Measurements from ENCODE around the gene TNN.

The TNN gene

GRCh38 chr1:175054736-175055135 is 12.9 kb upstream of the TNN start:
- in situ Hi-C loops (cut with HindIII; ENCODE audit: low pct_ligation_motif_present, low pct_unique_long_range_greater_than_20kb, low sequenced_read_pairs) = no loop called here
- DNase-seq = no peak

- in situ Hi-C loops (cut with HindIII; ENCODE audit: low pct_ligation_motif_present, low pct_unique_long_range_greater_than_20kb, low sequenced_read_pairs) = no loop called here
- DNase-seq = no peak
Observed at GRCh38 chr1:175062339-175062738, 5.3 kb upstream of the TNN start.

- no peak for DNase-seq
- in situ Hi-C loops (cut with HindIII; ENCODE audit: low pct_ligation_motif_present, low pct_unique_long_range_greater_than_20kb, low sequenced_read_pairs) = no loop called here
Observed at GRCh38 chr1:175062858-175063257, 4.8 kb upstream of the TNN start.

GRCh38 chr1:175070818-175071217 is 3.2 kb downstream of the TNN start:
- in situ Hi-C loops (cut with HindIII; ENCODE audit: low pct_ligation_motif_present, low pct_unique_long_range_greater_than_20kb, low sequenced_read_pairs) = no loop called here

GRCh38 chr1:175071276-175071943 is 3.8 kb downstream of the TNN start:
- DNase-seq = no peak
- in situ Hi-C loops (cut with HindIII; ENCODE audit: low pct_ligation_motif_present, low pct_unique_long_range_greater_than_20kb, low sequenced_read_pairs) = no loop called here

More at GRCh38 chr1:175070818-175071217, 3.2 kb downstream of the TNN start:
- DNase-seq = no peak

GRCh38 chr1:175072099-175072951 is 4.7 kb downstream of the TNN start:
- in situ Hi-C loops (cut with HindIII; ENCODE audit: low pct_ligation_motif_present, low pct_unique_long_range_greater_than_20kb, low sequenced_read_pairs) = no loop called here
- no peak for DNase-seq

GRCh38 chr1:175073061-175073460 is 5.4 kb downstream of the TNN start:
- DNase-seq = no peak
- in situ Hi-C loops (cut with HindIII; ENCODE audit: low pct_ligation_motif_present, low pct_unique_long_range_greater_than_20kb, low sequenced_read_pairs) = no loop called here

- in situ Hi-C loops (cut with HindIII; ENCODE audit: low pct_ligation_motif_present, low pct_unique_long_range_greater_than_20kb, low sequenced_read_pairs) = no loop called here
- DNase-seq = no peak
Observed at GRCh38 chr1:175073633-175074032, 6.0 kb downstream of the TNN start.

GRCh38 chr1:175075572-175076568 is 8.2 kb downstream of the TNN start:
- no peak for DNase-seq
- in situ Hi-C loops (cut with HindIII; ENCODE audit: low pct_ligation_motif_present, low pct_unique_long_range_greater_than_20kb, low sequenced_read_pairs) = no loop called here

GRCh38 chr1:175077356-175078030 is 9.9 kb downstream of the TNN start:
- no peak for DNase-seq
- in situ Hi-C loops (cut with HindIII; ENCODE audit: low pct_ligation_motif_present, low pct_unique_long_range_greater_than_20kb, low sequenced_read_pairs) = no loop called here

GRCh38 chr1:175078629-175079028 is 11.0 kb downstream of the TNN start:
- no peak for DNase-seq
- in situ Hi-C loops (cut with HindIII; ENCODE audit: low pct_ligation_motif_present, low pct_unique_long_range_greater_than_20kb, low sequenced_read_pairs) = no loop called here

GRCh38 chr1:175079338-175079737 is 11.7 kb downstream of the TNN start:
- in situ Hi-C loops (cut with HindIII; ENCODE audit: low pct_ligation_motif_present, low pct_unique_long_range_greater_than_20kb, low sequenced_read_pairs) = no loop called here
- no peak for DNase-seq

- in situ Hi-C loops (cut with HindIII; ENCODE audit: low pct_ligation_motif_present, low pct_unique_long_range_greater_than_20kb, low sequenced_read_pairs) = no loop called here
Observed at GRCh38 chr1:175080030-175080429, 12.4 kb downstream of the TNN start.

GRCh38 chr1:175081983-175082382 is 14.3 kb downstream of the TNN start:
- no peak for DNase-seq
- in situ Hi-C loops (cut with HindIII; ENCODE audit: low pct_ligation_motif_present, low pct_unique_long_range_greater_than_20kb, low sequenced_read_pairs) = no loop called here

More at GRCh38 chr1:175080030-175080429, 12.4 kb downstream of the TNN start:
- DNase-seq = no peak

GRCh38 chr1:175088525-175088951 is 20.9 kb downstream of the TNN start:
- no peak for DNase-seq
- in situ Hi-C loops (cut with HindIII; ENCODE audit: low pct_ligation_motif_present, low pct_unique_long_range_greater_than_20kb, low sequenced_read_pairs) = no loop called here

- DNase-seq = no peak
- in situ Hi-C loops (cut with HindIII; ENCODE audit: low pct_ligation_motif_present, low pct_unique_long_range_greater_than_20kb, low sequenced_read_pairs) = no loop called here
Observed at GRCh38 chr1:175089136-175089718, 21.6 kb downstream of the TNN start.

GRCh38 chr1:175090780-175091179 is 23.1 kb downstream of the TNN start:
- in situ Hi-C loops (cut with HindIII; ENCODE audit: low pct_ligation_motif_present, low pct_unique_long_range_greater_than_20kb, low sequenced_read_pairs) = no loop called here
- DNase-seq = no peak

- in situ Hi-C loops (cut with HindIII; ENCODE audit: low pct_ligation_motif_present, low pct_unique_long_range_greater_than_20kb, low sequenced_read_pairs) = no loop called here
Observed at GRCh38 chr1:175094626-175095025, 27.0 kb downstream of the TNN start.

More at GRCh38 chr1:175094626-175095025, 27.0 kb downstream of the TNN start:
- DNase-seq = no peak
